IMR-90 (cell line): ENCODE measurements around the gene PITX1. TPM values are rescaled to one million over a fixed set of nuclear protein-coding genes. Genes with fewer than 3 reads are reported as not detected.

ENCODE experiments used
- ATAC-seq: fragments of 200-7000 bp; cut with Tn5 transposase; 2 replicates; pipeline ENCODE4 v1.9.1; 2020; ENCODE audit warnings: low read depth, mild to moderate bottlenecking, moderate library complexity
- BruUV-seq: library from RNA; stranded (reverse); fragments of 400-500 nt; replicated peaks from 2 replicates; lab custom pipeline; 2021; lab: Mats Ljungman, UMichigan
- CTCF ChIA-PET: fragments of 300-600 bp; formaldehyde crosslinking; extraction: SDS; loops from one replicate; lab custom pipeline; 2021; ENCODE audit warnings: antibody characterized with exemption; lab: Yijun Ruan, JAX
- POLR2A ChIA-PET: fragments of 300-600 bp; sonication (Branson Sonifier 250); formaldehyde crosslinking; loops from one replicate; lab custom pipeline; 2022; ENCODE audit warnings: antibody characterized with exemption; ENCODE audit not compliant: unreplicated experiment; lab: Charles Lee
- DNase-seq: peaks from one replicate; pipeline ENCODE4 v3.0.0; 2013
- H2AFZ ChIP-seq: replicated peaks from 2 replicates; pipeline ENCODE3; 2013; ENCODE audit warnings: low read length, mild to moderate bottlenecking; ENCODE audit not compliant: poor library complexity
- H2AK5ac ChIP-seq: 2 replicates; pipeline ENCODE4 v1.6.1; 2013; ENCODE audit warnings: low read depth, low read length, inconsistent platforms
- H2AK9ac ChIP-seq: replicated peaks from 2 replicates; pipeline ENCODE3; 2013; ENCODE audit warnings: mild to moderate bottlenecking, low read depth, low read length, moderate library complexity; ENCODE audit not compliant: poor library complexity
- H2BK120ac ChIP-seq: 2 replicates; pipeline ENCODE4 v1.6.1; 2013; ENCODE audit warnings: low read depth, low read length, inconsistent platforms
- H2BK15ac ChIP-seq: 3 replicates; pipeline ENCODE4 v1.6.1; 2013; ENCODE audit warnings: low read depth, low read length, inconsistent platforms
- H2BK20ac ChIP-seq: 2 replicates; pipeline ENCODE4 v1.6.1; 2013; ENCODE audit warnings: low read depth, mild to moderate bottlenecking, inconsistent platforms, low read length, moderate library complexity
- H2BK5ac ChIP-seq: 2 replicates; pipeline ENCODE4 v1.6.1; 2013; ENCODE audit warnings: mild to moderate bottlenecking, low read depth, low read length, inconsistent platforms; ENCODE audit not compliant: poor library complexity, severe bottlenecking
- H3K14ac ChIP-seq: replicated peaks from 2 replicates; pipeline ENCODE4 v1.6.1; 2013; ENCODE audit warnings: low read depth, low read length, inconsistent platforms
- H3K18ac ChIP-seq: 2 replicates; pipeline ENCODE4 v1.6.1; 2013; ENCODE audit warnings: low read depth, low read length, control low read depth
- H3K23ac ChIP-seq: 2 replicates; pipeline ENCODE4 v1.6.1; 2013; ENCODE audit warnings: low read depth, low read length, inconsistent platforms
- H3K27ac ChIP-seq: 2 replicates; pipeline ENCODE4 v1.5.1; 2013; ENCODE audit warnings: mild to moderate bottlenecking, control low read depth, low read length; ENCODE audit not compliant: insufficient read depth
- H3K27me3 ChIP-seq: 2 replicates; pipeline ENCODE4 v1.6.1; 2013; ENCODE audit warnings: low read length; ENCODE audit not compliant: control insufficient read depth, insufficient read depth
- H3K36me3 ChIP-seq: 2 replicates; pipeline ENCODE4 v1.6.1; 2013; ENCODE audit warnings: low read length, mixed read lengths; ENCODE audit not compliant: control insufficient read depth, insufficient read depth
- H3K4ac ChIP-seq: 2 replicates; pipeline ENCODE4 v1.6.1; 2013; ENCODE audit warnings: low read depth, low read length, inconsistent platforms
- H3K4me1 ChIP-seq: 2 replicates; pipeline ENCODE4 v1.6.1; 2013; ENCODE audit warnings: low read length, mixed read lengths; ENCODE audit not compliant: control insufficient read depth, insufficient read depth
- H3K4me2 ChIP-seq: 2 replicates; pipeline ENCODE4 v1.6.1; 2013; ENCODE audit warnings: low read depth, mild to moderate bottlenecking, control low read depth, low read length, moderate library complexity
- H3K4me3 ChIP-seq: 2 replicates; pipeline ENCODE4 v1.5.1; 2013; ENCODE audit warnings: low read depth, mild to moderate bottlenecking, control low read depth, low read length, moderate library complexity; ENCODE audit not compliant: insufficient read depth
- H3K56ac ChIP-seq: 2 replicates; pipeline ENCODE4 v1.6.1; 2013; ENCODE audit warnings: low read length, inconsistent platforms; ENCODE audit not compliant: insufficient read depth; ENCODE audit errors: extremely low read depth
- H3K79me1 ChIP-seq, 2 experiments: 2 replicates each; pipeline ENCODE4 v1.6.1; 2013; ENCODE audit warnings: low read length in 2 of 2, inconsistent platforms in 1 of 2, low read depth in 1 of 2
- H3K9ac ChIP-seq: 2 replicates; pipeline ENCODE4 v1.6.1; 2013; ENCODE audit warnings: low read depth, low read length, control low read depth
- H3K9me1 ChIP-seq: 2 replicates; pipeline ENCODE4 v1.6.1; 2013; ENCODE audit warnings: low read length, inconsistent platforms; ENCODE audit not compliant: insufficient read depth
- H3K9me3 ChIP-seq: 2 replicates; pipeline ENCODE4 v1.6.1; 2013; ENCODE audit warnings: low read length; ENCODE audit not compliant: control insufficient read depth, insufficient read depth
- H4K20me1 ChIP-seq: 2 replicates; pipeline ENCODE4 v1.6.1; 2013; ENCODE audit warnings: low read length, inconsistent platforms; ENCODE audit not compliant: insufficient read depth
- H4K5ac ChIP-seq: 2 replicates; pipeline ENCODE4 v1.6.1; 2013; ENCODE audit warnings: mild to moderate bottlenecking, low read depth, low read length, control low read depth
- H4K8ac ChIP-seq, 2 experiments: 2 replicates each; pipeline ENCODE4 v1.6.1; 2013; ENCODE audit warnings: low read depth in 2 of 2, low read length in 2 of 2, control low read depth in 1 of 2, inconsistent platforms in 1 of 2
- H4K91ac ChIP-seq: 2 replicates; pipeline ENCODE4 v1.6.1; 2013; ENCODE audit warnings: low read depth, low read length, inconsistent platforms; ENCODE audit not compliant: insufficient read depth
- CHD1 ChIP-seq: IDR thresholded peaks from 2 replicates; pipeline ENCODE4 v1.6.1; 2012; ENCODE audit warnings: low read depth, low read length, improper control_type of control experiment
- FOS ChIP-seq: fragments of 150-350 bp; IDR thresholded peaks from 2 replicates; pipeline ENCODE4 v1.6.1; 2016; ENCODE audit warnings: low read depth, low read length
- MXI1 ChIP-seq: IDR thresholded peaks from 2 replicates; pipeline ENCODE4 v1.6.1; 2012; ENCODE audit warnings: low read depth, mild to moderate bottlenecking, low read length, moderate library complexity, borderline replicate concordance
- NFE2L2 ChIP-seq: fragments of 150-350 bp; IDR thresholded peaks from 2 replicates; pipeline ENCODE4 v1.6.1; 2016; ENCODE audit warnings: low read depth, mild to moderate bottlenecking, low read length
- POLR2A ChIP-seq: IDR thresholded peaks from 2 replicates; pipeline ENCODE4 v1.6.1; 2012; ENCODE audit warnings: mild to moderate bottlenecking, low read depth, low read length
- WGBS, 2 experiments: methylation state at CpG; one replicate each; pipeline versions ENCODE4 v1.1.5 to v1.1.7; 2013; ENCODE audit warnings: missing lambda C conversion rate in 2 of 2; ENCODE audit not compliant: insufficient read length in 1 of 2; ENCODE audit errors: extremely low coverage in 2 of 2; 5-methylcytosine and 5-hydroxymethylcytosine counted together
- dilution Hi-C: fragments of 300-500 bp; cut with HindIII; formaldehyde crosslinking; loops from one replicate; pipeline ENCODE4 v1.14.3; 2018; ENCODE audit warnings: low sequenced_read_pairs; ENCODE audit not compliant: unreplicated experiment
- in situ Hi-C: fragments of 300-500 bp; cut with MboI; formaldehyde crosslinking; loops from 3 replicates; pipeline ENCODE4 v1.14.3; 2019; ENCODE audit warnings: low sequenced_read_pairs, inconsistent platforms, mixed read lengths
- intact Hi-C: fragments of 100-400 bp; cut with micrococcal nuclease; formaldehyde crosslinking; loops from 2 replicates; pipeline ENCODE4 v1.10.0; 2022
- polyA plus RNA-seq, 3 experiments: library from polyadenylated mRNA; depleted of rRNA; stranded (reverse); fragments of >200 nt; gene quantifications; 2 replicates each; pipeline ENCODE4 v1.2.3, GENCODE V29; 2012; ENCODE audit warnings: low replicate concordance in 1 of 3
- total RNA-seq: library from RNA; depleted of rRNA; stranded (reverse); fragments of >200 nt; gene quantifications from 2 replicates; pipeline ENCODE4 v1.2.3, GENCODE V29; 2012
- TF ChIP-seq, protein P1 (sequence below): fragments of 150-350 bp; IDR thresholded peaks from 2 replicates; pipeline ENCODE4 v1.6.1; 2016; ENCODE audit warnings: low read depth, mild to moderate bottlenecking, low read length, moderate library complexity, borderline replicate concordance
- TF ChIP-seq, protein P2 (sequence below): fragments of 150-350 bp; IDR thresholded peaks from 2 replicates; pipeline ENCODE4 v1.6.1; 2017; ENCODE audit warnings: mild to moderate bottlenecking, antibody characterized with exemption, low read length, low read depth

Gene PITX1
- total and polyA plus RNA-seq, 2 of the 4 experiments (the other 2 are of a cell fraction): 10.4 to 29.8 TPM

DNA sequence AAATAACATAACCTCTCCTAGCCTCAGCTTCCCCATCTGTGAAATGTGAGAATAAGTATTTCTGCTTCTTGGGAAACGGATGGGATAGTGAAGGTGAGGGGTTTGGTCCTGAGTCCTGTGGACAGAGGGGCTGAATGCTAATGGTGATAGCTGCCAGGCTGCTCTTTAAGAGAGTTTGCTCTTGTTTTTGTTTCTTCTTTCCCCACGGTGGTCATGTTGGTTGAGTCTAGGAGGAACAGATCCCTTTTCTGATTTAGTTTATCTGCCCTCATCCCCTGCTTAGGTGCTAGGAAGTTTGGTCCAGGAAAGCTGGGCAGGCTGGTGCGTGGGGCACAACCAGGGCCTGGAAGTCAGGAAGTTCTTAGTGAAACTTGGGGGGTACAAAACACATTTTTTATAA, 7.7 kb upstream of the PITX1 start:
- Histone ChIP-seq H3K23ac (no peak overlapping the region), H3K56ac (no peak overlapping the region), H2BK15ac (no peak overlapping the region), H2BK5ac (no peak overlapping the region), H2AFZ (no peak overlapping the region), H3K9me3 (peaks cover 11% of the 10 kb centered on the region; the same call in 1 of the 2 replicates), H3K18ac (no peak overlapping the region), H3K27ac (no peak overlapping the region), H2AK5ac (no peak overlapping the region), H3K9me1 (peaks cover 3% of the 10 kb centered on the region; the same call in 1 of the 2 replicates), H3K4me2 (no peak overlapping the region), H4K20me1 (0 out of 2 replicates have a peak, but pooled peaks cover 3% of the 10 kb centered on the region), H3K4ac (no peak overlapping the region), H4K8ac (no peak overlapping the region), H3K79me1 (no peaks in the 10 kb centered on the region), H3K14ac (no peak overlapping the region), H3K4me1 (no peaks in the 10 kb centered on the region; the same call in 1 of the 2 replicates), H3K36me3 (peaks cover 2% of the 10 kb centered on the region; the same call in 1 of the 2 replicates), H3K9ac (no peak overlapping the region), H2AK9ac (no peak overlapping the region), H3K27me3 (peaks cover 73% of the 10 kb centered on the region), H2BK120ac (no peak overlapping the region), H4K5ac (no peak overlapping the region), H3K4me3 (no peak overlapping the region), H4K91ac (no peak overlapping the region), H2BK20ac (no peak overlapping the region)
- POLR2A ChIA-PET: no interaction called here
- no peak for TF ChIP-seq FOS
- TF ChIP-seq, protein P1, sequence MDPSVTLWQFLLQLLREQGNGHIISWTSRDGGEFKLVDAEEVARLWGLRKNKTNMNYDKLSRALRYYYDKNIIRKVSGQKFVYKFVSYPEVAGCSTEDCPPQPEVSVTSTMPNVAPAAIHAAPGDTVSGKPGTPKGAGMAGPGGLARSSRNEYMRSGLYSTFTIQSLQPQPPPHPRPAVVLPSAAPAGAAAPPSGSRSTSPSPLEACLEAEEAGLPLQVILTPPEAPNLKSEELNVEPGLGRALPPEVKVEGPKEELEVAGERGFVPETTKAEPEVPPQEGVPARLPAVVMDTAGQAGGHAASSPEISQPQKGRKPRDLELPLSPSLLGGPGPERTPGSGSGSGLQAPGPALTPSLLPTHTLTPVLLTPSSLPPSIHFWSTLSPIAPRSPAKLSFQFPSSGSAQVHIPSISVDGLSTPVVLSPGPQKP: no peak
- TF ChIP-seq CHD1: no peak
- TF ChIP-seq, protein P2, sequence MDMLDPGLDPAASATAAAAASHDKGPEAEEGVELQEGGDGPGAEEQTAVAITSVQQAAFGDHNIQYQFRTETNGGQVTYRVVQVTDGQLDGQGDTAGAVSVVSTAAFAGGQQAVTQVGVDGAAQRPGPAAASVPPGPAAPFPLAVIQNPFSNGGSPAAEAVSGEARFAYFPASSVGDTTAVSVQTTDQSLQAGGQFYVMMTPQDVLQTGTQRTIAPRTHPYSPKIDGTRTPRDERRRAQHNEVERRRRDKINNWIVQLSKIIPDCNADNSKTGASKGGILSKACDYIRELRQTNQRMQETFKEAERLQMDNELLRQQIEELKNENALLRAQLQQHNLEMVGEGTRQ: no peak
- no peak for TF ChIP-seq NFE2L2
- TF ChIP-seq MXI1: no peak
- no peak for TF ChIP-seq POLR2A
- in situ Hi-C loops (no loop called here), dilution Hi-C loops (no loop called here), intact Hi-C loops (no loop called here)
- BruUV-seq: no TSS peak
- no CpG with 5 or more reads among the region's 3 CpGs for WGBS, 2 experiments
- CTCF ChIA-PET: no interaction called here
- ATAC-seq: no peak
- no peak for DNase-seq
